Naive B cell (primary cell): ENCODE measurements around the gene PCGF5. TPM values are rescaled to one million over a fixed set of nuclear protein-coding genes. Genes with fewer than 3 reads are reported as not detected.

Source experiments
- ATAC-seq, 2 donors: fragments of 150-1000 bp; cut with Tn5 transposase; 2 replicates each; pipeline ENCODE4 v1.10.0; 2021; ENCODE audit warnings: low read depth in 2 of 2, mild to moderate bottlenecking in 2 of 2, moderate library complexity in 2 of 2
- DNase-seq: peaks from one replicate; pipeline ENCODE4 v3.0.0; 2022
- H3K27ac Mint-ChIP-seq, 6 donors: one replicate each; pipeline ENCODE4 v1.8.0; 2020 to 2022; ENCODE audit warnings: mild to moderate bottlenecking in 6 of 6, mixed read lengths in 6 of 6, moderate library complexity in 5 of 6, inconsistent platforms in 2 of 6
- H3K27me3 Mint-ChIP-seq, 3 donors: one replicate each; pipeline ENCODE4 v1.8.0; 2021 to 2022; ENCODE audit warnings: mixed read lengths in 3 of 3, mild to moderate bottlenecking in 1 of 3
- H3K36me3 Mint-ChIP-seq, 2 donors: one replicate each; pipeline ENCODE4 v1.8.0; 2020 to 2022; ENCODE audit warnings: mixed read lengths in 2 of 2, inconsistent platforms in 1 of 2, mild to moderate bottlenecking in 1 of 2
- H3K4me1 Mint-ChIP-seq, 3 donors: one replicate each; pipeline ENCODE4 v1.8.0; 2020 to 2022; ENCODE audit warnings: mixed read lengths in 3 of 3, inconsistent platforms in 1 of 3, mild to moderate bottlenecking in 1 of 3, moderate library complexity in 1 of 3
- H3K4me3 Mint-ChIP-seq, 8 donors: one replicate each; pipeline ENCODE4 v1.8.0; 2020 to 2022; ENCODE audit warnings: mild to moderate bottlenecking in 8 of 8, mixed read lengths in 8 of 8, moderate library complexity in 8 of 8, inconsistent platforms in 2 of 8
- H3K9me3 Mint-ChIP-seq, 7 donors: one replicate each; pipeline ENCODE4 v1.8.0; 2020 to 2022; ENCODE audit warnings: mixed read lengths in 7 of 7, mild to moderate bottlenecking in 5 of 7, inconsistent platforms in 2 of 7, moderate library complexity in 1 of 7
- polyA plus RNA-seq, 6 donors: library from polyadenylated mRNA; unstranded; fragments of 300-500 nt; fragmentation: Illumina TruSeq; gene quantifications; one replicate each; pipeline ENCODE4 v1.2.3, GENCODE V29; 2021; ENCODE audit warnings: low read depth in 6 of 6

The PCGF5 gene
- polyA plus RNA-seq, 6 donors from 2014 or later: 87.8 to 137 (median 112) TPM

- no peak for ATAC-seq
- peaks cover 0 to 4% (median 0%) of the 10 kb centered on the region in 7 donors for H3K9me3 Mint-ChIP-seq
- no peaks in the 10 kb centered on the region for H3K27me3 Mint-ChIP-seq
- H3K27ac Mint-ChIP-seq: peak overlapping the region; percentile 17 to 88 (median 73)
- peaks cover 4 to 13% of the 10 kb centered on the region in 2 donors for H3K36me3 Mint-ChIP-seq
- H3K4me3 Mint-ChIP-seq: no peak overlapping the region
- H3K4me1 Mint-ChIP-seq: peaks cover 63 to 90% (median 77%) of the 10 kb centered on the region in 3 donors
- no peak for DNase-seq
Observed at GRCh38 chr10:91197127-91197526, 23.3 kb upstream of the PCGF5 start.

- peaks cover 0 to 2% (median 0%) of the 10 kb centered on the region in 7 donors for H3K9me3 Mint-ChIP-seq
- H3K27me3 Mint-ChIP-seq: no peaks in the 10 kb centered on the region
- ATAC-seq: peak; percentile 64 to 68
- peaks cover 55 to 87% (median 73%) of the 10 kb centered on the region in 3 donors for H3K4me1 Mint-ChIP-seq
- peak overlapping the region; percentile 81 to 97 (median 90) for H3K27ac Mint-ChIP-seq
- DNase-seq: peak; percentile 57
- H3K4me3 Mint-ChIP-seq: peak overlapping the region in 6 of 8 donors; percentile 11 to 81 (median 62)
- H3K36me3 Mint-ChIP-seq: peaks cover 4 to 10% of the 10 kb centered on the region in 2 donors
Observed at GRCh38 chr10:91198781-91199180, 21.7 kb upstream of the PCGF5 start.

GRCh38 chr10:91200314-91201212, 19.9 kb upstream of the PCGF5 start:
- DNase-seq (no peak), ATAC-seq (no peak)
- H3K4me1 Mint-ChIP-seq: peaks cover 55 to 89% (median 73%) of the 10 kb centered on the region in 3 donors
- H3K36me3 Mint-ChIP-seq: peaks cover 4 to 7% of the 10 kb centered on the region in 2 donors
- H3K9me3 Mint-ChIP-seq: no peaks in the 10 kb centered on the region
- H3K27ac Mint-ChIP-seq: peak overlapping the region; percentile 81 to 97 (median 94)
- H3K27me3 Mint-ChIP-seq: no peaks in the 10 kb centered on the region
- H3K4me3 Mint-ChIP-seq: peak overlapping the region; percentile 48 to 89 (median 78)

GRCh38 chr10:91201213-91201996, 19.1 kb upstream of the PCGF5 start:
- Mint-ChIP-seq H3K4me3 (peak overlapping the region; percentile 48 to 89 (median 78)), H3K27me3 (no peaks in the 10 kb centered on the region), H3K36me3 (peaks cover 4 to 7% of the 10 kb centered on the region in 2 donors), H3K27ac (peak overlapping the region; percentile 81 to 97 (median 94)), H3K9me3 (no peaks in the 10 kb centered on the region), H3K4me1 (peaks cover 61 to 91% (median 78%) of the 10 kb centered on the region in 3 donors)
- peak; percentile 83 for DNase-seq
- ATAC-seq: peak; percentile 81 to 85

- H3K9me3 Mint-ChIP-seq: no peaks in the 10 kb centered on the region
- H3K36me3 Mint-ChIP-seq: no peaks in the 10 kb centered on the region
- H3K4me3 Mint-ChIP-seq: peak overlapping the region; percentile 4 to 84 (median 44)
- H3K27ac Mint-ChIP-seq: peak overlapping the region in 5 of 6 donors; percentile 11 to 78 (median 35)
- peaks cover 62 to 81% (median 75%) of the 10 kb centered on the region in 3 donors for H3K4me1 Mint-ChIP-seq
- ATAC-seq (peak; percentile 40 to 44), DNase-seq (no peak)
- H3K27me3 Mint-ChIP-seq: no peaks in the 10 kb centered on the region
Observed at GRCh38 chr10:91206427-91206826, 14.0 kb upstream of the PCGF5 start.

- H3K27ac Mint-ChIP-seq: peak overlapping the region in 5 of 6 donors; percentile 11 to 78 (median 35)
- DNase-seq: no peak
- no peaks in the 10 kb centered on the region for H3K9me3 Mint-ChIP-seq
- H3K4me1 Mint-ChIP-seq: peaks cover 63 to 81% (median 74%) of the 10 kb centered on the region in 3 donors
- no peaks in the 10 kb centered on the region for H3K36me3 Mint-ChIP-seq
- no peaks in the 10 kb centered on the region for H3K27me3 Mint-ChIP-seq
- H3K4me3 Mint-ChIP-seq: peak overlapping the region in 7 of 8 donors; percentile 10 to 68 (median 38)
- ATAC-seq: no peak
Observed at GRCh38 chr10:91206837-91207474, 13.5 kb upstream of the PCGF5 start.

GRCh38 chr10:91208642-91209041, 11.8 kb upstream of the PCGF5 start:
- Mint-ChIP-seq H3K27me3 (no peaks in the 10 kb centered on the region), H3K4me1 (peaks cover 54 to 71% (median 64%) of the 10 kb centered on the region in 3 donors), H3K4me3 (no peak overlapping the region), H3K27ac (peak overlapping the region in 1 of 6 donors; percentile 54), H3K36me3 (no peaks in the 10 kb centered on the region), H3K9me3 (no peaks in the 10 kb centered on the region)
- no peak for ATAC-seq
- DNase-seq: no peak

- Mint-ChIP-seq H3K36me3 (no peaks in the 10 kb centered on the region), H3K27ac (peak overlapping the region; percentile 27 to 89 (median 65)), H3K4me1 (peaks cover 60 to 75% (median 67%) of the 10 kb centered on the region in 3 donors), H3K4me3 (peak overlapping the region in 5 of 8 donors; percentile 2 to 78 (median 37)), H3K9me3 (no peaks in the 10 kb centered on the region), H3K27me3 (no peaks in the 10 kb centered on the region)
- DNase-seq (no peak), ATAC-seq (peak; percentile 9 to 15)
Observed at GRCh38 chr10:91210014-91210413, 10.4 kb upstream of the PCGF5 start.

GRCh38 chr10:91210435-91210834, 10.0 kb upstream of the PCGF5 start:
- peak overlapping the region; percentile 27 to 89 (median 69) for H3K27ac Mint-ChIP-seq
- no peaks in the 10 kb centered on the region for H3K36me3 Mint-ChIP-seq
- H3K4me3 Mint-ChIP-seq: peak overlapping the region in 6 of 8 donors; percentile 24 to 78 (median 48)
- DNase-seq (peak; percentile 62), ATAC-seq (peak; percentile 83 to 85)
- peaks cover 59 to 75% (median 67%) of the 10 kb centered on the region in 3 donors for H3K4me1 Mint-ChIP-seq
- H3K9me3 Mint-ChIP-seq: no peaks in the 10 kb centered on the region
- H3K27me3 Mint-ChIP-seq: no peaks in the 10 kb centered on the region

GRCh38 chr10:91211675-91212074, 8.8 kb upstream of the PCGF5 start:
- H3K4me1 Mint-ChIP-seq: peaks cover 60 to 75% (median 66%) of the 10 kb centered on the region in 3 donors
- no peak for DNase-seq
- H3K36me3 Mint-ChIP-seq: no peaks in the 10 kb centered on the region
- no peaks in the 10 kb centered on the region for H3K9me3 Mint-ChIP-seq
- H3K27me3 Mint-ChIP-seq: no peaks in the 10 kb centered on the region
- H3K4me3 Mint-ChIP-seq: peak overlapping the region in 2 of 8 donors; percentile 33 to 44
- no peak for ATAC-seq
- peak overlapping the region in 1 of 6 donors; percentile 43 for H3K27ac Mint-ChIP-seq

- ATAC-seq (peak; percentile 44 to 59), DNase-seq (peak; percentile 37)
- Mint-ChIP-seq H3K27ac (peak overlapping the region in 4 of 6 donors; percentile 18 to 84 (median 64)), H3K27me3 (no peaks in the 10 kb centered on the region), H3K4me3 (peak overlapping the region; percentile 2 to 84 (median 31)), H3K9me3 (no peaks in the 10 kb centered on the region), H3K36me3 (no peaks in the 10 kb centered on the region), H3K4me1 (peaks cover 45 to 73% (median 54%) of the 10 kb centered on the region in 3 donors)
Observed at GRCh38 chr10:91214911-91215310, 5.6 kb upstream of the PCGF5 start.

- H3K4me3 Mint-ChIP-seq: peak overlapping the region in 3 of 8 donors; percentile 7 to 50 (median 29)
- H3K27me3 Mint-ChIP-seq: no peaks in the 10 kb centered on the region
- ATAC-seq: no peak
- no peak for DNase-seq
- H3K4me1 Mint-ChIP-seq: peaks cover 40 to 72% (median 49%) of the 10 kb centered on the region in 3 donors
- peak overlapping the region in 5 of 6 donors; percentile 9 to 81 (median 67) for H3K27ac Mint-ChIP-seq
- no peaks in the 10 kb centered on the region for H3K9me3 Mint-ChIP-seq
- no peaks in the 10 kb centered on the region for H3K36me3 Mint-ChIP-seq
Observed at GRCh38 chr10:91215384-91215783, 5.1 kb upstream of the PCGF5 start.
